B cell (primary cell): ENCODE data around the gene CDC42SE2. TPM values are rescaled to one million over a fixed set of nuclear protein-coding genes. Genes with fewer than 3 reads are reported as not detected.
"Not testable (repeated sequence)": the region's sequence is repeated elsewhere in the genome, so short reads cannot be mapped to it uniquely, and the experiment has no call there.

Experiments used
- ATAC-seq: fragments of 200-7000 bp; cut with Tn5 transposase; one replicate; pipeline ENCODE4 v1.10.0; 2021; ENCODE audit warnings: low read depth, mild to moderate bottlenecking, moderate number of reproducible peaks, moderate library complexity
- CTCF ChIA-PET: fragments of 350-600 bp; sonication (Branson Sonifier 250); formaldehyde crosslinking; loops from one replicate; lab custom pipeline; 2021; ENCODE audit warnings: antibody characterized with exemption, inconsistent platforms; lab: Charles Lee
- POLR2A ChIA-PET: fragments of 350-600 bp; sonication (Branson Sonifier 250); formaldehyde crosslinking; loops from one replicate; lab custom pipeline; 2021; ENCODE audit warnings: antibody characterized with exemption; lab: Charles Lee
- DNase-seq: peaks from one replicate; pipeline ENCODE4 v3.0.0; 2013
- H2AFZ ChIP-seq: 2 replicates; pipeline ENCODE4 v1.6.1; 2012; ENCODE audit warnings: mild to moderate bottlenecking, low read depth, low read length; ENCODE audit not compliant: insufficient read depth, poor library complexity, severe bottlenecking
- H3K27ac ChIP-seq, 2 donors: 1 replicate in 1 of 2; 2 replicates in 1 of 2; pipeline ENCODE4 v1.5.1; 2012 to 2013; ENCODE audit warnings: low read length in 2 of 2, mild to moderate bottlenecking in 2 of 2, moderate library complexity in 1 of 2
- H3K27me3 ChIP-seq, 4 experiments: fragments of 200-600 bp in 1 of 4; sonication (generic) in 1 of 4; replicated peaks in 1 of 4; 1 replicate in 2 of 4; 2 replicates in 2 of 4; pipeline versions ENCODE4 v1.6.1 to v1.7.0; 2013 to 2016; ENCODE audit warnings: low read length in 3 of 4, mild to moderate bottlenecking in 2 of 4, mixed read lengths in 1 of 4, moderate library complexity in 1 of 4; ENCODE audit not compliant: insufficient read depth in 4 of 4, control insufficient read depth in 3 of 4; ENCODE audit errors: control extremely low read depth in 1 of 4
- H3K36me3 ChIP-seq, 2 experiments: replicated peaks in 1 of 2; 1 replicate in 1 of 2; 2 replicates in 1 of 2; pipeline versions ENCODE4 v1.6.1 to v1.7.1; 2013; ENCODE audit warnings: low read length in 1 of 2; ENCODE audit not compliant: insufficient read depth in 2 of 2, control insufficient read depth in 1 of 2; ENCODE audit errors: control extremely low read depth in 1 of 2, extremely low read depth in 1 of 2
- H3K4me1 ChIP-seq, 2 donors: fragments of 200-600 bp in 1 of 2; sonication (generic) in 1 of 2; 1 replicate in 1 of 2; 2 replicates in 1 of 2; pipeline versions ENCODE4 v1.5.1 to v1.6.1; 2013 to 2017; ENCODE audit warnings: low read length in 2 of 2; ENCODE audit not compliant: control insufficient read depth in 2 of 2, insufficient read depth in 2 of 2
- H3K4me2 ChIP-seq: replicated peaks from 2 replicates; pipeline ENCODE3; 2012; ENCODE audit warnings: mild to moderate bottlenecking, low read depth, low read length; ENCODE audit not compliant: poor library complexity, severe bottlenecking
- H3K4me3 ChIP-seq, 5 experiments: fragments of 200-600 bp in 1 of 5; sonication (generic) in 1 of 5; 1 replicate in 3 of 5; 2 replicates in 2 of 5; pipeline versions ENCODE4 v1.5.1 to v1.7.0; 2011 to 2016; ENCODE audit warnings: low read length in 4 of 5, mild to moderate bottlenecking in 4 of 5, low read depth in 2 of 5, control low read depth in 1 of 5, moderate library complexity in 1 of 5; ENCODE audit not compliant: insufficient read depth in 1 of 5; ENCODE audit errors: control extremely low read depth in 1 of 5, extremely low read depth in 1 of 5
- H3K79me2 ChIP-seq: fragments of 200-600 bp; sonication (generic); one replicate; pipeline ENCODE4 v1.6.0; 2016; ENCODE audit warnings: low read length; ENCODE audit not compliant: control insufficient read depth, insufficient read depth
- H3K9ac ChIP-seq: fragments of 200-600 bp; sonication (generic); 2 replicates; pipeline ENCODE4 v1.6.1; 2017; ENCODE audit warnings: mild to moderate bottlenecking, low read length, moderate library complexity
- H3K9me3 ChIP-seq, 3 donors: one replicate each; pipeline versions ENCODE4 v1.6.1 to v1.7.1; 2013; ENCODE audit warnings: low read length in 2 of 3; ENCODE audit not compliant: control insufficient read depth in 2 of 3, insufficient read depth in 1 of 3; ENCODE audit errors: control extremely low read depth in 1 of 3
- H4K20me1 ChIP-seq: 2 replicates; pipeline ENCODE4 v1.6.0; 2012; ENCODE audit warnings: mild to moderate bottlenecking, low read length; ENCODE audit not compliant: insufficient read depth, control insufficient read depth, poor library complexity, severe bottlenecking
- H3K27ac Mint-ChIP-seq: one replicate; pipeline ENCODE4 v1.8.0; 2021; ENCODE audit warnings: mixed read lengths
- H3K27me3 Mint-ChIP-seq: one replicate; pipeline ENCODE4 v1.8.0; 2021; ENCODE audit warnings: mixed read lengths
- H3K4me1 Mint-ChIP-seq: one replicate; pipeline ENCODE4 v1.8.0; 2021; ENCODE audit warnings: mixed read lengths
- H3K4me3 Mint-ChIP-seq: one replicate; pipeline ENCODE4 v1.8.0; 2021; ENCODE audit warnings: mixed read lengths
- H3K9me3 Mint-ChIP-seq: one replicate; pipeline ENCODE4 v1.8.0; 2022; ENCODE audit warnings: mixed read lengths; ENCODE audit not compliant: insufficient read depth
- EZH2 ChIP-seq: IDR thresholded peaks from 2 replicates; pipeline ENCODE4 v1.6.1; 2012; ENCODE audit warnings: borderline replicate concordance, low read depth, mild to moderate bottlenecking, moderate library complexity, low read length; ENCODE audit not compliant: insufficient read depth, poor library complexity, severe bottlenecking
- WGBS: methylation state at CpG from one replicate; pipeline ENCODE4 v1.1.5; 2013; ENCODE audit warnings: missing lambda C conversion rate; ENCODE audit not compliant: insufficient coverage; 5-methylcytosine and 5-hydroxymethylcytosine counted together
- intact Hi-C: fragments of 100-400 bp; cut with micrococcal nuclease; formaldehyde crosslinking; loops from one replicate; pipeline ENCODE4 v1.10.0; 2022
- polyA plus RNA-seq: library from polyadenylated mRNA; depleted of rRNA; stranded (reverse); fragments of >200 nt; gene quantifications from 2 replicates; pipeline ENCODE4 v1.2.3, GENCODE V29; 2012
- total RNA-seq, 2 donors: library from RNA; stranded (reverse); fragments of 120-200 nt in 1 of 2; gene quantifications; 1 replicate in 1 of 2; 2 replicates in 1 of 2; pipeline versions ENCODE4 v1.2.3 to v1.2.4, GENCODE V29; 2013 to 2022
- TF ChIP-seq, protein P1 (sequence below): fragments of 200-600 bp; IDR thresholded peaks from one replicate; pipeline ENCODE4 v1.8.0; 2022; ENCODE audit warnings: antibody characterized with exemption, mild to moderate bottlenecking

CDC42SE2 gene
- total and polyA plus RNA-seq, 2 donors (not counting 1 experiment from before 2014, with no cell fraction given), result 42.5 to 161 TPM

DNA sequence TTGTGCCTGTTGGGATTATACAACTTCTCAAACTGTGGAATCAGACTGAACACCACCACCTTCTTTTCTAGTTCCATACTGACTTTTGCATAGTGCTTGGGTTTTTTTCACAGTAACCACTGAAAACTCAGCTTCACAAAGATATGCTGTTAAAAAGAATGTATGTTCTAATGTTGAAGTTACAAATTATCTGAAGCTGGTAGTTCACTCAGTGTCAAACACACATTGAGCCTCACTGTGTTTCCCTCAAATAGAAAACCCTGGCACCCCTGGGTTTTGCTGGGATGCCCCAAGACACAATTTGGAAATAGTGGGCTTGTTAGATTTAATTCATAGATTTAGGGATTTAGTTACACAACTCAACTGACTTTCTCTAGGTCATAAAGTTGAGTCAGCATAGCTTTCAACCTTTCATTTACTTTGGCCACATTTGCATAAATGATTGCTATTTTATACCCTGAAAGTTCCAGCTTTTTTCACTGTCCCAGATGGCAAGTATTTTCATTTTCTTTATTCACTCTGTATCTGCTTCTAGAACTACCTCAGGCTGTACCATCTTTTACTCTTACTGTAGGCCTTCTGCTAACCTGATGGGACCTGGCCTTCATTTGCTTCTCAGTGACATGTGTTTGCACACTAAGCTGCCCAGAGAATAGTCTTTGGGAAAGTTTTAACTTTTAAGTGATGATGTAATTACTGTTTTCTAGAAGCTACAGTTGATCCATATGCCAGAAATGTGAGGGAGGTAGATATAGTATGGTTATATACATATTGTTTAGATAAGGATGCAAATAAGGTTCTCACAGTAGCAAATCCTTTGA lies 115.1 kb downstream of the CDC42SE2 start:
- H3K9me3 ChIP-seq, result peaks cover 0 to 6% (median 0%) of the 10 kb centered on the region in 3 donors
- peak overlapping the region; percentile 54 for H3K9ac ChIP-seq
- DNase-seq (peak; percentile 72), ATAC-seq (peak; percentile 13)
- H2AFZ ChIP-seq, result peak overlapping the region; percentile 11
- H3K9me3 Mint-ChIP-seq, result no peaks in the 10 kb centered on the region
- peaks cover 80% of the 10 kb centered on the region for H3K4me1 Mint-ChIP-seq
- ChIA-PET POLR2A (interaction anchor here (0.6 to 1.3 kb wide), 3 partner anchors 121 to 221 kb away, joined by 3 to 4 read pairs (median 3); no protein-coding TSS in a partner anchor), CTCF (interaction anchor here (1.1 to 4.3 kb wide), 8 partner anchors 23 to 216 kb away, joined by 3 to 34 read pairs (median 5); partner anchors contain the start of gene CDC42SE2)
- H3K4me2 ChIP-seq, result peak overlapping the region; percentile 71
- H4K20me1 ChIP-seq, result no peaks in the 10 kb centered on the region
- H3K27ac ChIP-seq, result peak overlapping the region; percentile 99
- intact Hi-C loops, result loop anchor here (1.0 to 10.0 kb wide), 3 partner anchors 42 to 416 kb away; partner anchors contain the start of gene FNIP1
- H3K27me3 Mint-ChIP-seq, result no peaks in the 10 kb centered on the region
- H3K36me3 ChIP-seq, result no peaks in the 10 kb centered on the region
- TF ChIP-seq EZH2, result no peak
- peaks cover 94% of the 10 kb centered on the region for H3K79me2 ChIP-seq
- no peaks in the 10 kb centered on the region for H3K27me3 ChIP-seq
- peak overlapping the region in 1 of 5 experiments; percentile 27 for H3K4me3 ChIP-seq
- H3K4me1 ChIP-seq, result peaks cover 88 to 90% of the 10 kb centered on the region in 2 donors
- H3K27ac Mint-ChIP-seq, result peak overlapping the region; percentile 95
- peak overlapping the region; percentile 73 for H3K4me3 Mint-ChIP-seq

DNA sequence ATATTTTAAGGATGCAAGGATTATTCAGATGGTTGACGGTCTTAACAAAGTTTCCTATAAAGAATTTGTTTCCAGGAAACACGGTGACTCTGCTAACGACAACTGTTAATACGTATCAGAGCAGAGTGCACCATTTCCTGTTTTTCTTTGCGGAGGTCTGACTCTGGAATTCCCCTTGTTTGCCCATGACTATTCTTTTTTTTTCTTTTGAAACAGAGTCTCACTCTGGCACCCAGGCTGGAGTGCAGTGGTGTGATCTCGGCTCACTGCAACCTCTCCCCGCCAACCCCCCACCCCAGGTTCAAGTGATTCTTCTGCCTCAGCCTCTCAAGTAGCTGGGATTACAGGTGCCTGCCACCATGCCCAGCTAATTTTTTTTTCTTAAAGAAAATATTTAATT lies 115.9 kb downstream of the CDC42SE2 start:
- Histone ChIP-seq H4K20me1 (no peaks in the 10 kb centered on the region), H3K4me3 (peak overlapping the region in 1 of 5 experiments; percentile 27), H2AFZ (peak overlapping the region; percentile 11), H3K27me3 (no peaks in the 10 kb centered on the region), H3K79me2 (peaks cover 94% of the 10 kb centered on the region), H3K27ac (peak overlapping the region; percentile 99), H3K9me3 (peaks cover 0 to 6% (median 0%) of the 10 kb centered on the region in 3 donors), H3K4me1 (peaks cover 81 to 82% of the 10 kb centered on the region in 2 donors), H3K4me2 (peak overlapping the region; percentile 71), H3K36me3 (no peaks in the 10 kb centered on the region), H3K9ac (peak overlapping the region; percentile 54)
- intact Hi-C loops, result loop anchor here (1.0 to 10.0 kb wide), 5 partner anchors 42 to 415 kb away; partner anchors contain the start of genes FNIP1 and RAPGEF6
- POLR2A ChIA-PET, result interaction anchor here (1.0 kb wide), 1 partner anchor 127 kb away, joined by 4 read pairs; no protein-coding TSS in a partner anchor
- ATAC-seq (peak; percentile 65), DNase-seq (peak; percentile 90)
- Mint-ChIP-seq H3K27ac (peak overlapping the region; percentile 95), H3K27me3 (no peaks in the 10 kb centered on the region), H3K4me1 (peaks cover 80% of the 10 kb centered on the region), H3K4me3 (peak overlapping the region; percentile 83), H3K9me3 (no peaks in the 10 kb centered on the region)
- CTCF ChIA-PET, result interaction anchor here (1.1 to 4.3 kb wide), 5 partner anchors 104 to 216 kb away, joined by 4 to 34 read pairs (median 5); partner anchors contain the start of gene CDC42SE2
- WGBS, result 3% methylated on average over 6 of the region's 7 CpGs
- TF ChIP-seq EZH2, result no peak
- TF ChIP-seq, protein P1, sequence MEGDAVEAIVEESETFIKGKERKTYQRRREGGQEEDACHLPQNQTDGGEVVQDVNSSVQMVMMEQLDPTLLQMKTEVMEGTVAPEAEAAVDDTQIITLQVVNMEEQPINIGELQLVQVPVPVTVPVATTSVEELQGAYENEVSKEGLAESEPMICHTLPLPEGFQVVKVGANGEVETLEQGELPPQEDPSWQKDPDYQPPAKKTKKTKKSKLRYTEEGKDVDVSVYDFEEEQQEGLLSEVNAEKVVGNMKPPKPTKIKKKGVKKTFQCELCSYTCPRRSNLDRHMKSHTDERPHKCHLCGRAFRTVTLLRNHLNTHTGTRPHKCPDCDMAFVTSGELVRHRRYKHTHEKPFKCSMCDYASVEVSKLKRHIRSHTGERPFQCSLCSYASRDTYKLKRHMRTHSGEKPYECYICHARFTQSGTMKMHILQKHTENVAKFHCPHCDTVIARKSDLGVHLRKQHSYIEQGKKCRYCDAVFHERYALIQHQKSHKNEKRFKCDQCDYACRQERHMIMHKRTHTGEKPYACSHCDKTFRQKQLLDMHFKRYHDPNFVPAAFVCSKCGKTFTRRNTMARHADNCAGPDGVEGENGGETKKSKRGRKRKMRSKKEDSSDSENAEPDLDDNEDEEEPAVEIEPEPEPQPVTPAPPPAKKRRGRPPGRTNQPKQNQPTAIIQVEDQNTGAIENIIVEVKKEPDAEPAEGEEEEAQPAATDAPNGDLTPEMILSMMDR, result no peak

DNA sequence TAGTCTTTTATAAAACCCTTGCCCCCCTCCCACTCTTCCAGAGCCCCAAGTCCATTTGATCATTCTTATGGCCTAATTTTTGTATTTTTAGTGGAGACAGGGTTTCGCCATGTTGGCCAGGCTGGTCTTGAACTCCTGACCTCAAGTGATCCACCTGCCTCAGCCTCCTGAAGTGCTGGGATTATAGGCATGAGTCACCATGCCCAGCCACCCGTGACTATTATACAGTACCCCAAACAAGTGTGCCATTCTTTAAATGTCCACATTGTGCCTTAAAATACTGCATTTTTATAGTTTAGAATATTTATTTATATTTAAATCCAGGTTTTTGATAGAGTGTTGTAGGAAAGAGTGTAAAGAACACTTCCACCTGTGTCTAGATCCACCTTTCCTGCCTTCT lies 116.4 kb downstream of the CDC42SE2 start:
- not testable (repeated sequence) for H2AFZ ChIP-seq, DNase-seq, H3K36me3 ChIP-seq, H3K27me3 ChIP-seq, H3K9me3 Mint-ChIP-seq, H4K20me1 ChIP-seq, H3K9me3 ChIP-seq, ATAC-seq, H3K27me3 Mint-ChIP-seq
- POLR2A ChIA-PET, result interaction anchor here (1.0 kb wide), 1 partner anchor 127 kb away, joined by 4 read pairs; no protein-coding TSS in a partner anchor
- peaks cover 96% of the 10 kb centered on the region for H3K79me2 ChIP-seq
- peaks cover 76% of the 10 kb centered on the region for H3K4me1 Mint-ChIP-seq
- intact Hi-C loops, result loop anchor here (5.0 to 10.0 kb wide), 2 partner anchors 255 to 268 kb away; partner anchors contain the start of gene RAPGEF6
- peak overlapping the region; percentile 79 for H3K4me3 Mint-ChIP-seq
- H3K27ac ChIP-seq, result peak overlapping the region; percentile 99
- H3K4me2 ChIP-seq, result peak overlapping the region; percentile 71
- WGBS, result no CpG with 5 or more reads among the region's 2 CpGs
- H3K4me1 ChIP-seq, result peaks cover 77 to 78% of the 10 kb centered on the region in 2 donors
- peak overlapping the region; percentile 30 for H3K9ac ChIP-seq
- CTCF ChIA-PET, result interaction anchor here (1.7 to 4.3 kb wide), 4 partner anchors 117 to 509 kb away, joined by 4 to 117 read pairs (median 23); partner anchors contain the start of gene CDC42SE2
- H3K27ac Mint-ChIP-seq, result peak overlapping the region; percentile 95
- peak overlapping the region in 1 of 5 experiments; percentile 34 for H3K4me3 ChIP-seq
